C4-2B (cell line): ENCODE measurements around the gene SHB.

ENCODE experiments used
- H3K27ac ChIP-seq: fragments of 450-650 bp; 2 replicates; pipeline ENCODE4 v1.5.1; 2017
- CTCF ChIP-seq: fragments of 450-650 bp; conservative IDR thresholded peaks from 2 replicates; pipeline ENCODE4 v1.5.1; 2017; ENCODE audit warnings: mild to moderate bottlenecking
- ZFX ChIP-seq: fragments of 450-650 bp; IDR thresholded peaks from 2 replicates; pipeline ENCODE4 v1.6.1; 2017

Gene SHB

DNA sequence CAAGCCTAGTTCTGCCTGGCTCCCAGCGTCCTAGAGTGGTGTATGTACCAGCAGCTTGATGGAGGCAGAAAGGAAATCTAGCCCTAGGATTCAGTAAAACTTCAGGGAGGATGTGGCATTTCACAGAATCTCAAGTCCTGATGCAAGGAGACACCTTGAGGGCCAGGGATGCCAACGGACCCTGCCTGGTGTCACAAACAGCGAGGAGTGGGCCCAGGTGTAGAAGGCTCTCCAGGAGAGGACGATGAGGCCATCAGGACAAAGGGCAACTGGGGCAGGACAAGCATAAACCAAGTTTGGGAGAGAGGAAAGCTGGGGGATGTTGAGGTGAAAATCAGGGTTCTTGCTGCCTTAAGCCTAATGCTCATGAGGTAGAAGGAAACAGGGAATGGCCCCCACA lies 83.0 kb downstream of the SHB start:
- no peak overlapping the region for H3K27ac ChIP-seq
- no peak for TF ChIP-seq ZFX
- TF ChIP-seq CTCF: no peak

DNA sequence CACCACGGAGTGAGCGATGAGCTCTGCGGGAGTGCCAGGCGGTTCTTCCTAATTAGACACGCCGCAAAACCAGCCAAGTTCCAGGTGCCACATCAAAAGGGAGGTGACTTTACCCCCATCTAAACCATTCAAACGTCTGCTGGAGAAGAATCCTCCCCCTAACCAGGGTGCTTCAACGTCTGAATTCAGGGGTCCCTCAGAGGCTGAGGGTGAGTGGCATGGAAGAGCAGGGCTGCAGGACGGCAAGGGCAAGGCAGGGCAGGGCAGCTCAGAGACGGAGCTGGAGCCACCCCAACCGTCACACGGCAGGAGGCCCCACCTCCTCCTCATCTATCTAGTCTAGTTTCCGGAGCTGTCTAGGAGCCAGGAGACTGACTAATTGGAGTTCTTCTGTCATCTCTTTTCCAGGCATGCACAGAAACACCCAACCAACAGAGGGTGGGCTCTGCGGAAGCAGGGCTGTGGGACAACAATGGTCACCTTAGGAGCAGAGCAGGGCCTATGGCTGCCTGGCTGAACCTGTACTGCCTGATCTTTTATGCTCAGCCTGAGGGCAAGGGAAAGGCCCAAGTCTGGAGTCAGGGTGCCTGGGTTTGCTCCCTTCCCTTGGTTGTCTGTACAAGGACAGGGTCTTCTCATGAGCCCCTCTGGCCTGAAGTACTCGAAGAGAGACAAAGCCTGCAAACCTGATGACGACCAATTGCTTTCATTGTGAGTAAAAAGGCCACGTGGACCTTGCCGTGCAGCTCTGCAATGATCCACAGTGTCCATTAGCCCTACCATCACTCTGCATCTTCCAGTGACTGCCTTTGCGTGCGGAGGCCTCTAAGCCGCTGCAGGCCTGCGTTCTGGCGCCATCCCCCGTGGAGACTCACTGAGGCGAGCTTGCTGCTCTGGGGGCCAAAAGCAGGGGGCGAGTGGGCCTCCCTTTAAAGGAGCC lies 84.1 kb downstream of the SHB start:
- TF ChIP-seq ZFX (no peak), CTCF (no peak)
- H3K27ac ChIP-seq: no peak overlapping the region

DNA sequence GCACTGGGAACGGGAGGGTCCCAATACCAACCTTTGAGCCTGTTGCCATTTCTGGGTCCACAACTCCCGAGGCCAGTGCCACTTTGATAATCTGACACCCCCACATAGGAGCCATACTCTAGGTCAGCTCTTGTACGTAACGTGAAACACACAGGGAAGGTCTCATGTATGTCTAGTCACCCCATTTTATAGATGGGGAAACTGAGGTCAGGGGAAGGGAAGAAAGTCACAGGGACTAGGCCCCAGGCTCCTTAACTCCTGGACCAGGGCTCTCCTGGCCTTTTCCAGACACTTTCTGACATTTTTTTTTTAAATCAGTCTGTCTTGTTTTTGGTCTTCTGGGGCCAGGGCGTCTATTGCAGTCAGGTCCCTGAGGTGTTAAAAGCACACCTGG lies 84.8 kb downstream of the SHB start:
- no peak overlapping the region for H3K27ac ChIP-seq
- no peak for TF ChIP-seq ZFX
- no peak for TF ChIP-seq CTCF

- H3K27ac ChIP-seq: no peak overlapping the region
Observed at GRCh38 chr9:37983381-37984067, 85.5 kb downstream of the SHB start.

GRCh38 chr9:37979844-37980243 lies 89.2 kb downstream of the SHB start:
- TF ChIP-seq ZFX (no peak), CTCF (no peak)
- no peak overlapping the region for H3K27ac ChIP-seq

More at GRCh38 chr9:37983381-37984067, 85.5 kb downstream of the SHB start:
- TF ChIP-seq ZFX (no peak), CTCF (no peak)

GRCh38 chr9:37978983-37979382 lies 90.0 kb downstream of the SHB start:
- TF ChIP-seq CTCF (no peak), ZFX (no peak)
- no peak overlapping the region for H3K27ac ChIP-seq

- no peak for TF ChIP-seq CTCF
- TF ChIP-seq ZFX: no peak
- no peak overlapping the region for H3K27ac ChIP-seq
Observed at GRCh38 chr9:37978481-37978864, 90.6 kb downstream of the SHB start.
